HEK293T (cell line): ENCODE results near the gene P2RY2.
A peak's percentile ranks its signal among the peaks of the same experiment; 100 is the strongest.

Experiments
- CTCF ChIA-PET: fragments of 350-600 bp; formaldehyde crosslinking; extraction: SDS; loops from one replicate; lab custom pipeline; 2021; ENCODE audit warnings: antibody characterized with exemption, inconsistent platforms; lab: Yijun Ruan, JAX
- POLR2A ChIA-PET: fragments of 350-600 bp; formaldehyde crosslinking; extraction: SDS; loops from one replicate; lab custom pipeline; 2020; ENCODE audit warnings: antibody characterized with exemption, inconsistent platforms; lab: Yijun Ruan, JAX
- DNase-seq: peaks from one replicate; pipeline ENCODE4 v3.0.0; 2012; ENCODE audit warnings: mixed read lengths; ENCODE audit errors: extremely low spot score
- ARNT ChIP-seq: fragments of 450-650 bp; IDR thresholded peaks from 2 replicates; pipeline ENCODE4 v1.6.1; 2017; ENCODE audit warnings: mild to moderate bottlenecking
- BHLHE40 ChIP-seq: fragments of 450-650 bp; IDR thresholded peaks from 2 replicates; pipeline ENCODE4 v1.6.1; 2016; ENCODE audit warnings: mild to moderate bottlenecking, moderate library complexity, borderline replicate concordance
- CTBP1 ChIP-seq: fragments of 450-650 bp; IDR thresholded peaks from 2 replicates; pipeline ENCODE4 v1.6.1; 2016; ENCODE audit warnings: borderline replicate concordance
- ELF4 ChIP-seq: fragments of 450-650 bp; IDR thresholded peaks from 2 replicates; pipeline ENCODE4 v1.6.1; 2017; ENCODE audit warnings: antibody characterized with exemption
- FOXA1 ChIP-seq: fragments of 450-650 bp; IDR thresholded peaks from 2 replicates; pipeline ENCODE4 v1.6.1; 2016; ENCODE audit warnings: mild to moderate bottlenecking
- FOXK2 ChIP-seq: fragments of 450-650 bp; IDR thresholded peaks from 2 replicates; pipeline ENCODE4 v1.6.1; 2016; ENCODE audit warnings: mild to moderate bottlenecking
- FOXM1 ChIP-seq: fragments of 450-650 bp; IDR thresholded peaks from 2 replicates; pipeline ENCODE4 v1.6.1; 2017; ENCODE audit warnings: mild to moderate bottlenecking, borderline replicate concordance
- HDGF ChIP-seq: fragments of 450-650 bp; IDR thresholded peaks from 2 replicates; pipeline ENCODE4 v1.6.1; 2017; ENCODE audit warnings: antibody characterized with exemption, borderline replicate concordance
- L3MBTL2 ChIP-seq: fragments of 450-650 bp; conservative IDR thresholded peaks from 2 replicates; pipeline ENCODE4 v1.6.1; 2016; ENCODE audit warnings: mild to moderate bottlenecking
- LEF1 ChIP-seq: fragments of 450-650 bp; IDR thresholded peaks from 2 replicates; pipeline ENCODE4 v1.6.1; 2017; ENCODE audit warnings: mild to moderate bottlenecking, borderline replicate concordance
- NFRKB ChIP-seq: fragments of 450-650 bp; IDR thresholded peaks from 2 replicates; pipeline ENCODE4 v1.6.1; 2016; ENCODE audit warnings: mild to moderate bottlenecking, moderate library complexity
- SP1 ChIP-seq: fragments of 450-650 bp; IDR thresholded peaks from 2 replicates; pipeline ENCODE4 v1.6.1; 2017
- SUZ12 ChIP-seq: fragments of 450-650 bp; IDR thresholded peaks from 2 replicates; pipeline ENCODE4 v1.6.1; 2016; ENCODE audit warnings: mild to moderate bottlenecking
- TARDBP ChIP-seq: fragments of 450-650 bp; IDR thresholded peaks from 2 replicates; pipeline ENCODE4 v1.6.1; 2016
- ZNF384 ChIP-seq: fragments of 450-650 bp; IDR thresholded peaks from 2 replicates; pipeline ENCODE4 v1.6.1; 2016
- TF ChIP-seq, protein P1 (sequence below): fragments of 450-650 bp; IDR thresholded peaks from 2 replicates; pipeline ENCODE4 v1.6.1; 2016

P2RY2 gene

DNA sequence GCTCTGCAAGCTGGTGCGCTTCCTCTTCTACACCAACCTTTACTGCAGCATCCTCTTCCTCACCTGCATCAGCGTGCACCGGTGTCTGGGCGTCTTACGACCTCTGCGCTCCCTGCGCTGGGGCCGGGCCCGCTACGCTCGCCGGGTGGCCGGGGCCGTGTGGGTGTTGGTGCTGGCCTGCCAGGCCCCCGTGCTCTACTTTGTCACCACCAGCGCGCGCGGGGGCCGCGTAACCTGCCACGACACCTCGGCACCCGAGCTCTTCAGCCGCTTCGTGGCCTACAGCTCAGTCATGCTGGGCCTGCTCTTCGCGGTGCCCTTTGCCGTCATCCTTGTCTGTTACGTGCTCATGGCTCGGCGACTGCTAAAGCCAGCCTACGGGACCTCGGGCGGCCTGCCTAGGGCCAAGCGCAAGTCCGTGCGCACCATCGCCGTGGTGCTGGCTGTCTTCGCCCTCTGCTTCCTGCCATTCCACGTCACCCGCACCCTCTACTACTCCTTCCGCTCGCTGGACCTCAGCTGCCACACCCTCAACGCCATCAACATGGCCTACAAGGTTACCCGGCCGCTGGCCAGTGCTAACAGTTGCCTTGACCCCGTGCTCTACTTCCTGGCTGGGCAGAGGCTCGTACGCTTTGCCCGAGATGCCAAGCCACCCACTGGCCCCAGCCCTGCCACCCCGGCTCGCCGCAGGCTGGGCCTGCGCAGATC is 16.5 kb downstream of the P2RY2 start:
- no peak for TF ChIP-seq FOXM1
- no peak for TF ChIP-seq FOXK2
- TF ChIP-seq BHLHE40 = no peak
- no peak for TF ChIP-seq SUZ12
- no peak for TF ChIP-seq SP1
- TF ChIP-seq TARDBP = no peak
- no peak for TF ChIP-seq FOXA1
- no peak for TF ChIP-seq L3MBTL2
- no peak for TF ChIP-seq CTBP1
- TF ChIP-seq ELF4 = no peak
- POLR2A ChIA-PET = no interaction called here
- DNase-seq = no peak
- CTCF ChIA-PET = no interaction called here

DNA sequence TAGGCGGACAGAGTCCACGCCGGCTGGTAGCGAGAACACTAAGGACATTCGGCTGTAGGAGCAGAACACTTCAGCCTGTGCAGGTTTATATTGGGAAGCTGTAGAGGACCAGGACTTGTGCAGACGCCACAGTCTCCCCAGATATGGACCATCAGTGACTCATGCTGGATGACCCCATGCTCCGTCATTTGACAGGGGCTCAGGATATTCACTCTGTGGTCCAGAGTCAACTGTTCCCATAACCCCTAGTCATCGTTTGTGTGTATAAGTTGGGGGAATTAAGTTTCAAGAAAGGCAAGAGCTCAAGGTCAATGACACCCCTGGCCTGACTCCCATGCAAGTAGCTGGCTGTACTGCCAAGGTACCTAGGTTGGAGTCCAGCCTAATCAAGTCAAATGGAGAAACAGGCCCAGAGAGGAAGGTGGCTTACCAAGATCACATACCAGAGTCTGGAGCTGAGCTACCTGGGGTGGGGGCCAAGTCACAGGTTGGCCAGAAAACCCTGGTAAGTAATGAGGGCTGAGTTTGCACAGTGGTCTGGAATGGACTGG is 17.2 kb downstream of the P2RY2 start:
- CTCF ChIA-PET = interaction anchor here (0.7 to 2.7 kb wide), 4 partner anchors 16 to 58 kb away, joined by 3 to 14 read pairs (median 3); no protein-coding TSS in a partner anchor
- no peak for TF ChIP-seq TARDBP
- TF ChIP-seq ELF4 = no peak
- TF ChIP-seq CTBP1 = no peak
- TF ChIP-seq ZNF384 = no peak
- TF ChIP-seq HDGF = no peak
- TF ChIP-seq FOXA1 = no peak
- no peak for TF ChIP-seq SUZ12
- no peak for TF ChIP-seq FOXM1
- TF ChIP-seq, protein P1, sequence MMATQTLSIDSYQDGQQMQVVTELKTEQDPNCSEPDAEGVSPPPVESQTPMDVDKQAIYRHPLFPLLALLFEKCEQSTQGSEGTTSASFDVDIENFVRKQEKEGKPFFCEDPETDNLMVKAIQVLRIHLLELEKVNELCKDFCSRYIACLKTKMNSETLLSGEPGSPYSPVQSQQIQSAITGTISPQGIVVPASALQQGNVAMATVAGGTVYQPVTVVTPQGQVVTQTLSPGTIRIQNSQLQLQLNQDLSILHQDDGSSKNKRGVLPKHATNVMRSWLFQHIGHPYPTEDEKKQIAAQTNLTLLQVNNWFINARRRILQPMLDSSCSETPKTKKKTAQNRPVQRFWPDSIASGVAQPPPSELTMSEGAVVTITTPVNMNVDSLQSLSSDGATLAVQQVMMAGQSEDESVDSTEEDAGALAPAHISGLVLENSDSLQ = no peak
- TF ChIP-seq L3MBTL2 = no peak
- TF ChIP-seq FOXK2 = no peak
- no peak for TF ChIP-seq NFRKB
- TF ChIP-seq SP1 = no peak
- TF ChIP-seq BHLHE40 = no peak
- no peak for TF ChIP-seq ARNT
- no peak for TF ChIP-seq LEF1
- POLR2A ChIA-PET = no interaction called here
- DNase-seq = no peak

DNA sequence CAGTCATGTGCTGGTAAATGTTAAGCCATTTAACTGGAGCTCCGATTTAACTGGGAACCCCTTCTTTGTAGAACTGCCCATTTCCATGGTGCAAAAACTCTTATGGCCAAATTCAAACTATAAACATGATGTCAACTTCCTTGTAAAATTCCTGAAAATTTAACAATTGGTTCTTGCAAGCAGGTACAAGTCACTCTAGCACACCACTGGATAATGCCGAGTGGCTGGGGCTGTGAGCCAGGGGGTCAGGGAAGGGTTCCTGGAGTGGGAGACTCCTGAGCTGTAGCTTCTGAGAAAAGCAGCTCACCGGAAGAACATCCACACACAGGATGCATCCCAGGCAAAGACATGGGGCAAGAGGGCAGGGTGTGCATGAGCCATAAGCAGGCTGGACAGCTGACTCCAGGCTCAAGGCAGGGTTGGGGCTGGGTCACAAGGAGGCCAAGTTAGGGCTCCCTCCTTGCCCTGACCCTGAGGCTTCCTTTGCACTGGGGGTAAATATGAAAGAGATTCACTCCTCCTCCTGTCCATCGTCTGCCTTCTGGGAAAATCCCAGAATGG is 18.2 kb downstream of the P2RY2 start:
- CTCF ChIA-PET = interaction anchor here (0.7 to 2.7 kb wide), 13 partner anchors 9 to 346 kb away, joined by 3 to 14 read pairs (median 4); partner anchors contain the start of gene P2RY2
- no peak for DNase-seq
- POLR2A ChIA-PET = no interaction called here
- TF ChIP-seq L3MBTL2 (no peak), LEF1 (no peak), NFRKB (no peak), CTBP1 (no peak), FOXK2 (no peak), ELF4 (no peak), BHLHE40 (no peak)

DNA sequence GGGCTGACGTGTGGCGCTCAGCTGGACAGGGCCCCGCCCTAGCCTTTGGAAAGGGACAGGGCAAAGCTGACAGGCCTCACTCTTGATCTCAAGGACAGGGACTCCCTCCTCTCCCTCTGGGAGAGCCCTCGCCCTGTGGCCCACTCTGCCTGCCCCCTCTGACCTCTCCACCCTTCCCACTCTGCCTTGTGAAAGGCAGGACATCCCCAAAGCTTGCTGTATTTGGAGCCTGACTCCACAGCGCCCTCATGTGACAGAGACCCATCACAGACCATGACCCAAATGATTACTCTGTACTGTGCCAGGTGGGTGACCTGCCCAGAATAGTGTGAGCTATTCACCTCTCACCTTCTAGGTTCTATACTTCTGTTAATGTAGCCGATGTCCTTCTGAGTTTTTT is 18.8 kb downstream of the P2RY2 start:
- POLR2A ChIA-PET = no interaction called here
- CTCF ChIA-PET = interaction anchor here (0.5 to 2.7 kb wide), 12 partner anchors 8 to 347 kb away, joined by 3 to 14 read pairs (median 4); partner anchors contain the start of gene P2RY2
- peak; percentile 59 for DNase-seq
- TF ChIP-seq ZNF384 = no peak
- no peak for TF ChIP-seq SUZ12
- TF ChIP-seq HDGF = no peak
- no peak for TF ChIP-seq LEF1
- TF ChIP-seq FOXA1 = no peak
- TF ChIP-seq TARDBP = no peak
- no peak for TF ChIP-seq BHLHE40
- no peak for TF ChIP-seq CTBP1
- no peak for TF ChIP-seq L3MBTL2
- no peak for TF ChIP-seq FOXM1

DNA sequence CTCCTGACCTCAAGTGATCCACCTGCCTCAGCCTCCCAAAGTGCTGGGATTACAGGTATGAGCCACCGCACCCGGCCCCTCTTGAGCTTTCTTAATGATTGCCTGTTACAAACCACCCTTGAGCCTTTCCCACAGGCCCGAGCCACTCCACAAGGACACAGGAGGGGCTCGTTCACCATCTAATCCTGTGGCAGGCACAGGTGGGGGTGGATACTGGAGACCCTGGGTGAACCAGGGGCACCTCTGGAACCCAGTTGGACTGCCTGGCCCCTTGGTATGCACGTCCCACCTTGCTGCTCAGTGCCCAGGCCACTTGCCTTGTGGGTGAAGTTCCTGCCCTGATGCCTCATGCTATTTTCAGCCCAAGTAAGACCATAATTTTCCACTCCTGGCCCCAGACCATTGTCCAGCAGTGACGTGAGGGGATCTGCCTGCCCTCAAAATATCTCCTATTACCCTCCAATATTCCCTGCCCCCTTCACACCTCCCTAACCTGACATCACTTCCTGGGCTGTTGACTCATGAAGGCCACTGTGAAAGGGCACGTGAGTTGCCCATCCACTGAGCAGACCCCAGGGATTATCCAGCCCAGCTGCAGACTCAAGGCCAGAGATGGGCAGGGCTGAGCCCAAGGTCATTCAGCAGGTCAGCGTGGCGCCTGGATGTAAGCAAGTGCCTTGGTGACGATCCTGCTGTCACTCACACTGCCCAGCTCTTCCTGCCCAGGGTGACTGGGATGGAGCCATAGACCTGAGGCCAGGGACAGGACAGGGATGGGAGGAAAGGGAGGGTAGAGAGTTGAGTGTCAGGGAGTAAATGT is 19.6 kb downstream of the P2RY2 start:
- POLR2A ChIA-PET = no interaction called here
- DNase-seq = no peak
- CTCF ChIA-PET = interaction anchor here (0.5 to 2.7 kb wide), 9 partner anchors 8 to 189 kb away, joined by 3 to 14 read pairs (median 5); partner anchors contain the start of gene P2RY2
- no peak for TF ChIP-seq ARNT
- TF ChIP-seq SP1 = no peak
- TF ChIP-seq FOXK2 = no peak
- TF ChIP-seq FOXA1 = no peak
- TF ChIP-seq, protein P1 = no peak
- TF ChIP-seq FOXM1 = no peak
- no peak for TF ChIP-seq HDGF
- TF ChIP-seq ZNF384 = no peak

DNA sequence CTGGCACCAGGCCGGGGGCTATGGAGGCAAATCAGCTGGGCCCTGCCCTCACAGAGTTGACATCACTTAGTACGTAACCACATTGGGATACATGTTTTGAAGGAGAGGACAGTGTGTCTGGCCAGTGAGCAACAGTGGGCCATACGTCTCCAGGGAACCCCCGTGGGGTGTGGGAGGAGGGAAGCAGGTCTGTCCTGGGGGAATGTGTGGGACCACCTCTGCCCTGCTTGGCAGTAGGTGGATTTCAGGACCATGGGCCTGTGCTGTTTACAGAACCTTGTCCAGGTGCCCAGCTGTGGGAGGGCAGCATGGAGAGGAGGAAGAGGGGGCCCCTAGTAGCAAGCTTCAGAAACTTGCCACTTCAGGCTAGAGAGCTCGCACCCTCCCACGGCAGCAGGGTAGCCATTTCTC is 21.0 kb downstream of the P2RY2 start:
- ChIA-PET POLR2A (no interaction called here), CTCF (no interaction called here)
- no peak for DNase-seq
- TF ChIP-seq FOXA1 (no peak), FOXM1 (no peak), NFRKB (no peak), L3MBTL2 (no peak), ELF4 (no peak), SP1 (no peak), LEF1 (no peak), SUZ12 (no peak), HDGF (no peak)
- TF ChIP-seq, protein P1 = no peak
